HCT116 (cell line): Measurements from ENCODE around the gene AMOTL2. TPM values are rescaled to one million over a fixed set of nuclear protein-coding genes. Genes with fewer than 3 reads are reported as not detected.

Experiments used
- ATAC-seq: fragments of 200-7000 bp; cut with Tn5 transposase; 2 replicates; pipeline ENCODE4 v1.9.1; 2020; ENCODE audit warnings: mild to moderate bottlenecking, moderate library complexity
- BruUV-seq: library from RNA; stranded (reverse); fragments of 400-500 nt; replicated peaks from 2 replicates; lab custom pipeline; 2021; lab: Mats Ljungman, UMichigan
- CTCF ChIA-PET: fragments of 300-600 bp; sonication (Branson Sonifier 250); formaldehyde crosslinking; loops from one replicate; lab custom pipeline; 2021; ENCODE audit warnings: antibody characterized with exemption; lab: Charles Lee
- POLR2A ChIA-PET: fragments of 300-600, 350-600 bp; sonication (Branson Sonifier 250); formaldehyde crosslinking; loops from one replicate; lab custom pipeline; 2021; ENCODE audit warnings: antibody characterized with exemption; lab: Charles Lee
- RAD21 ChIA-PET, 2 experiments: fragments of 300-600 bp; sonication (Branson Sonifier 250); formaldehyde crosslinking; loops; one replicate each; lab custom pipeline; 2023; ENCODE audit warnings: low total read pairs in 2 of 2; ENCODE audit not compliant: uncharacterized antibody in 2 of 2, unreplicated experiment in 2 of 2, low non-redundant PET in 1 of 2; lab: Charles Lee
- DNase-seq: peaks from one replicate; pipeline ENCODE4 v3.0.0-alpha.2; 2010; ENCODE audit warnings: low read depth, low spot score
- H2AFZ ChIP-seq: fragments of 200-600 bp; shearing (Covaris generic), sonication (generic); 2 replicates; pipeline ENCODE4 v1.6.1; 2017; ENCODE audit warnings: low read depth, mixed run types, mixed read lengths, antibody characterized with exemption, low read length; ENCODE audit not compliant: poor library complexity, severe bottlenecking
- H3K27ac ChIP-seq: 2 replicates; pipeline ENCODE4 v1.5.1; 2012; ENCODE audit warnings: low read depth, low read length
- H3K27me3 ChIP-seq: fragments of 200-600 bp; sonication (generic); 2 replicates; pipeline ENCODE4 v1.6.1; 2016; ENCODE audit warnings: mixed run types, low read length, mixed read lengths; ENCODE audit not compliant: insufficient read depth
- H3K36me3 ChIP-seq, 2 experiments: fragments of 200-500 bp in 1 of 2; fragments of 200-600 bp in 1 of 2; sonication (Bioruptor generic) in 1 of 2; sonication (generic) in 1 of 2; 2 replicates each; pipeline versions ENCODE4 v1.5.1 to v1.6.1; 2014 to 2016; ENCODE audit warnings: low read length in 2 of 2, inconsistent platforms in 1 of 2, mixed read lengths in 1 of 2, mixed run types in 1 of 2; ENCODE audit not compliant: insufficient read depth in 2 of 2, control insufficient read depth in 1 of 2
- H3K4me1 ChIP-seq, 2 experiments: fragments of 200-600 bp in 1 of 2; sonication (generic) in 1 of 2; 2 replicates each; pipeline versions ENCODE4 v1.5.1 to v1.6.1; 2012 to 2017; ENCODE audit warnings: low read length in 2 of 2, inconsistent platforms in 1 of 2, mild to moderate bottlenecking in 1 of 2, mixed read lengths in 1 of 2, mixed run types in 1 of 2, moderate library complexity in 1 of 2; ENCODE audit not compliant: insufficient read depth in 2 of 2, control insufficient read depth in 1 of 2
- H3K4me2 ChIP-seq: fragments of 200-600 bp; sonication (generic); 2 replicates; pipeline ENCODE4 v1.6.1; 2017; ENCODE audit warnings: mixed run types, low read length, mixed read lengths
- H3K4me3 ChIP-seq, 2 experiments: fragments of 200-600 bp in 1 of 2; sonication (generic) in 1 of 2; replicated peaks in 1 of 2; 2 replicates each; pipeline ENCODE4 v1.5.1; 2011 to 2016; ENCODE audit warnings: low read length in 2 of 2, control low read depth in 1 of 2, low read depth in 1 of 2, mild to moderate bottlenecking in 1 of 2, mixed read lengths in 1 of 2, mixed run types in 1 of 2
- H3K79me2 ChIP-seq: fragments of 200-600 bp; sonication (generic); 2 replicates; pipeline ENCODE4 v1.6.1; 2017; ENCODE audit warnings: mild to moderate bottlenecking, mixed run types, low read length, moderate library complexity, mixed read lengths; ENCODE audit not compliant: insufficient read depth
- H3K9ac ChIP-seq: fragments of 200-600 bp; sonication (generic); 2 replicates; pipeline ENCODE4 v1.6.1; 2016; ENCODE audit warnings: low read length, mixed read lengths
- H3K9me2 ChIP-seq: fragments of 200-600 bp; sonication (generic), shearing (Covaris generic); 2 replicates; pipeline ENCODE4 v1.6.1; 2017; ENCODE audit warnings: mixed run types, mild to moderate bottlenecking, moderate library complexity; ENCODE audit not compliant: insufficient read depth
- H3K9me3 ChIP-seq, 2 experiments: fragments of 200-500 bp in 1 of 2; fragments of 200-600 bp in 1 of 2; sonication (Bioruptor generic) in 1 of 2; sonication (generic) in 1 of 2; 2 replicates each; pipeline ENCODE4 v1.6.1; 2014 to 2017; ENCODE audit warnings: low read length in 2 of 2, mixed read lengths in 2 of 2, inconsistent platforms in 1 of 2, low read depth in 1 of 2, mild to moderate bottlenecking in 1 of 2, mixed run types in 1 of 2, moderate library complexity in 1 of 2; ENCODE audit not compliant: control insufficient read depth in 1 of 2, insufficient read depth in 1 of 2
- H4K20me1 ChIP-seq: fragments of 200-600 bp; sonication (generic), shearing (Covaris generic); 2 replicates; pipeline ENCODE4 v1.6.1; 2017; ENCODE audit warnings: mixed run types, mild to moderate bottlenecking, moderate library complexity; ENCODE audit not compliant: insufficient read depth
- CTCF ChIP-seq, 3 experiments: fragments of 200-600 bp in 1 of 3; sonication (generic) in 1 of 3; IDR thresholded peaks in 2 of 3; conservative IDR thresholded peaks in 1 of 3; 2 replicates each; pipeline ENCODE4 v1.5.1; 2012 to 2017; ENCODE audit warnings: low read depth in 2 of 3, low read length in 2 of 3, antibody characterized with exemption in 1 of 3, borderline replicate concordance in 1 of 3, control low read depth in 1 of 3, mild to moderate bottlenecking in 1 of 3, mixed read lengths in 1 of 3, mixed run types in 1 of 3, moderate library complexity in 1 of 3; ENCODE audit not compliant: insufficient read depth in 1 of 3
- YY1 ChIP-seq: IDR thresholded peaks from 2 replicates; pipeline ENCODE4 v1.6.1; 2011; ENCODE audit warnings: low read length, low read depth, moderate library complexity, mild to moderate bottlenecking; ENCODE audit not compliant: insufficient replicate concordance; ENCODE audit errors: extremely low read depth
- ZBTB33 ChIP-seq: IDR thresholded peaks from 2 replicates; pipeline ENCODE4 v1.6.1; 2011; ENCODE audit warnings: mild to moderate bottlenecking, low read length, moderate library complexity; ENCODE audit not compliant: insufficient replicate concordance; ENCODE audit errors: extremely low read depth
- intact Hi-C: fragments of 100-400 bp; cut with micrococcal nuclease; formaldehyde crosslinking; loops from 2 replicates; pipeline ENCODE4 v1.10.0; 2022
- total RNA-seq: library from RNA; stranded (reverse); gene quantifications from one replicate; pipeline ENCODE4 v1.2.1, GENCODE V29; 2021; ENCODE audit not compliant: unreplicated experiment

The AMOTL2 gene
- total RNA-seq, 1 experiment from 2014 or later = 54.0 TPM

- peak; percentile 63 for DNase-seq
- peak overlapping the region; percentile 87 for H2AFZ ChIP-seq
- CTCF ChIA-PET = interaction anchor here (0.8 to 3.8 kb wide), 8 partner anchors 58 to 174 kb away, joined by 3 to 71 read pairs (median 3); partner anchors contain the start of gene AMOTL2
- H3K9ac ChIP-seq = peak overlapping the region; percentile 34
- H4K20me1 ChIP-seq = no peaks in the 10 kb centered on the region
- H3K9me2 ChIP-seq = no peaks in the 10 kb centered on the region
- H3K79me2 ChIP-seq = no peaks in the 10 kb centered on the region
- POLR2A ChIA-PET = no interaction called here
- RAD21 ChIA-PET = interaction anchor here (0.6 to 1.5 kb wide), 5 partner anchors 70 to 165 kb away, joined by 3 to 13 read pairs (median 4); no protein-coding TSS in a partner anchor
- intact Hi-C loops = loop anchor here (1.0 kb wide), 4 partner anchors 70 to 170 kb away; no protein-coding TSS in a partner anchor
- H3K36me3 ChIP-seq = no peaks in the 10 kb centered on the region
- peaks cover 25 to 39% of the 10 kb centered on the region in 2 experiments for H3K4me1 ChIP-seq
- ATAC-seq = peak; percentile 71
- H3K4me2 ChIP-seq = peak overlapping the region; percentile 65
- BruUV-seq = no TSS peak
- peak overlapping the region; percentile 17 to 30; a peak in 1 of 4 replicates for H3K4me3 ChIP-seq
- peak overlapping the region; percentile 32; the same call in 1 of the 2 replicates for H3K27ac ChIP-seq
- H3K27me3 ChIP-seq = no peaks in the 10 kb centered on the region
- H3K9me3 ChIP-seq = no peaks in the 10 kb centered on the region
- peak in 2 of 3 experiments; percentile 98 to 99; a peak in 4 of 6 replicates for TF ChIP-seq CTCF (IDR thresholded peaks at IDR 0.05 in 2 of 3, conservative IDR thresholded peaks at IDR 0.05 in 1 of 3; ENCODE audit: borderline replicate concordance in 1 of 3, insufficient read depth in 1 of 3, low read depth in 2 of 3, low read length in 2 of 3)
- TF ChIP-seq ZBTB33 = no peak
- TF ChIP-seq YY1 = no peak
Measured at GRCh38 chr3:134308350-134308891, 65.8 kb downstream of the AMOTL2 start.
